HEK293T (cell line): ENCODE results near the gene APBA3.

ENCODE experiments used
- FOXA1 ChIP-seq: fragments of 450-650 bp; IDR thresholded peaks from 2 replicates; pipeline ENCODE4 v1.6.1; 2016; ENCODE audit warnings: mild to moderate bottlenecking
- HDGF ChIP-seq: fragments of 450-650 bp; IDR thresholded peaks from 2 replicates; pipeline ENCODE4 v1.6.1; 2017; ENCODE audit warnings: antibody characterized with exemption, borderline replicate concordance
- LEF1 ChIP-seq: fragments of 450-650 bp; IDR thresholded peaks from 2 replicates; pipeline ENCODE4 v1.6.1; 2017; ENCODE audit warnings: mild to moderate bottlenecking, borderline replicate concordance
- SP1 ChIP-seq: fragments of 450-650 bp; IDR thresholded peaks from 2 replicates; pipeline ENCODE4 v1.6.1; 2017
- SUZ12 ChIP-seq: fragments of 450-650 bp; IDR thresholded peaks from 2 replicates; pipeline ENCODE4 v1.6.1; 2016; ENCODE audit warnings: mild to moderate bottlenecking
- TARDBP ChIP-seq: fragments of 450-650 bp; IDR thresholded peaks from 2 replicates; pipeline ENCODE4 v1.6.1; 2016
- ZNF384 ChIP-seq: fragments of 450-650 bp; IDR thresholded peaks from 2 replicates; pipeline ENCODE4 v1.6.1; 2016
- TF ChIP-seq, protein P1 (sequence below): fragments of 450-650 bp; IDR thresholded peaks from 2 replicates; pipeline ENCODE4 v1.6.1; 2016

DNA sequence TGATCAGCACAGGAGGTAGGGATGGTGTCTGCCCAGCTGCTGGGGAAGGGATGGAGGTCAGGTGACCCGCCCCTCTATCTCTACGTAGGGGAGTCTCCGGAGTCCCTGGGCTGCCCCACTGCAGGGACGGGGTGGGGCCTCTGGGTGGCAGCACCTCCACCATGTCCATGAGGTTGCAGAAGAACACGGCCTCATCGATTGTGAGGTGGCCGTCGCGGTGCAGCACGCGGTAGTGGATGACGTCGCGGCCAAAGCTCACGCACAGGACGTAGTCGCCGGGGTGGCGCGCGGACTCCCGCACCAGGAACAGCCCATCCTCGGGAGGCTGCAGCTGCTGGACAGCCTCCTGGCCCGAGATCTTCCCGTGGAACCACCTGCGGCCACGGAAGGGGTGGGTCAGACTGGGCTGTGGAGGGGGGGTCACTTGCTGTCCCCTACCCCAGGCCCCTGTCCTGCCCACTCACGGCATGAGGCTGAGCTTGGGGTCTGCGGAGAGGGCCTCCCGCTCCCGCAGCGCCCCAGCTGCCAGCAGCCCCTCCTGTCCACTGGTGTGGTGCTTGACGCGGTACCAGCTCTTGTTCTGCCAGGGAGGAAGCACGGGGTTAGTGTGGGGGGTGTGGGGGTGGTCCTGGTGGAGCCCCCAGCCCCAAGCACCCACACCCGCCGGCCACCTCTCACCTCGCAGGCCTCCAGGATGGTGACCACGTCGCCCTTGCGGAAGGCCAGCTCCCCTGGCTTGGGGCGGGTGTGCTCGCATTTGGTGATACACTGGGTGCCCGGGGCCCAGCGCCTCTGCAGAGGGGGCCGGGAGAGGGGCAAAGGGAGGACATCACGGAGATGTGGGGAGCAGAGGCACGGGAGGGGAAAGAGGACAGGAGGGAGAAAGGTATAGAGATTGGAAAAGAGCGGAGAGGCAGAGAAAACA, 22.4 kb upstream of the APBA3 start:
- TF ChIP-seq SUZ12: no peak
- no peak for TF ChIP-seq ZNF384
- TF ChIP-seq TARDBP: no peak
- TF ChIP-seq, protein P1, sequence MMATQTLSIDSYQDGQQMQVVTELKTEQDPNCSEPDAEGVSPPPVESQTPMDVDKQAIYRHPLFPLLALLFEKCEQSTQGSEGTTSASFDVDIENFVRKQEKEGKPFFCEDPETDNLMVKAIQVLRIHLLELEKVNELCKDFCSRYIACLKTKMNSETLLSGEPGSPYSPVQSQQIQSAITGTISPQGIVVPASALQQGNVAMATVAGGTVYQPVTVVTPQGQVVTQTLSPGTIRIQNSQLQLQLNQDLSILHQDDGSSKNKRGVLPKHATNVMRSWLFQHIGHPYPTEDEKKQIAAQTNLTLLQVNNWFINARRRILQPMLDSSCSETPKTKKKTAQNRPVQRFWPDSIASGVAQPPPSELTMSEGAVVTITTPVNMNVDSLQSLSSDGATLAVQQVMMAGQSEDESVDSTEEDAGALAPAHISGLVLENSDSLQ: no peak
- no peak for TF ChIP-seq FOXA1
- TF ChIP-seq LEF1: no peak
- no peak for TF ChIP-seq SP1
- no peak for TF ChIP-seq HDGF
